ENCODE measurements around the gene THSD7B.

DNA sequence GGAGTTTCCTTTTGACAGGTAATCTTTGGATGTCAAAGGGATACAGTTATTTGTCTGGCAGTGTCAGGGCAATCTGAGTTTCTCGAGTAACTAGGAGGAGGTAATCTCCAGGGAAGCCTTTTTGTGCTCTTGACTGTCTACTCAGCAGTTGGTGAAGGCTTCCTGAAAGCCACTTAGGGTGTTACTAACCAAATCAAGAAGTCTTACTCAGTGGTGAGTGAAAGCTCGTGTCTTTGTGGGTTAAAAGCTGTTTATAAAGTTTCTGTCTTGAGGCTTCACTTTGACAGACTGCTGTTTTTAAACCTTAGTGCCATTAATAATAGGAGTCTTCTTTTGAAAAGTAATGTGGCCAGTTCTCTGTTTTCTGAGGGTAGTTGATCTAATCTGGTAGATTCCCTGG lies 1.7 kb downstream of the THSD7B start:
- TF ChIP-seq, protein P1, sequence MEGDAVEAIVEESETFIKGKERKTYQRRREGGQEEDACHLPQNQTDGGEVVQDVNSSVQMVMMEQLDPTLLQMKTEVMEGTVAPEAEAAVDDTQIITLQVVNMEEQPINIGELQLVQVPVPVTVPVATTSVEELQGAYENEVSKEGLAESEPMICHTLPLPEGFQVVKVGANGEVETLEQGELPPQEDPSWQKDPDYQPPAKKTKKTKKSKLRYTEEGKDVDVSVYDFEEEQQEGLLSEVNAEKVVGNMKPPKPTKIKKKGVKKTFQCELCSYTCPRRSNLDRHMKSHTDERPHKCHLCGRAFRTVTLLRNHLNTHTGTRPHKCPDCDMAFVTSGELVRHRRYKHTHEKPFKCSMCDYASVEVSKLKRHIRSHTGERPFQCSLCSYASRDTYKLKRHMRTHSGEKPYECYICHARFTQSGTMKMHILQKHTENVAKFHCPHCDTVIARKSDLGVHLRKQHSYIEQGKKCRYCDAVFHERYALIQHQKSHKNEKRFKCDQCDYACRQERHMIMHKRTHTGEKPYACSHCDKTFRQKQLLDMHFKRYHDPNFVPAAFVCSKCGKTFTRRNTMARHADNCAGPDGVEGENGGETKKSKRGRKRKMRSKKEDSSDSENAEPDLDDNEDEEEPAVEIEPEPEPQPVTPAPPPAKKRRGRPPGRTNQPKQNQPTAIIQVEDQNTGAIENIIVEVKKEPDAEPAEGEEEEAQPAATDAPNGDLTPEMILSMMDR (IDR thresholded peaks at IDR 0.05): no peak
- TF ChIP-seq EP300 (IDR thresholded peaks at IDR 0.05): no peak
